ENCODE measurements around the gene KIRREL3. TPM values are rescaled to one million over a fixed set of nuclear protein-coding genes. Genes with fewer than 3 reads are reported as not detected.

KIRREL3 gene
- total and polyA plus RNA-seq, 8 donors: 0.06 to 1.1 (median 0.26) TPM; not detected in 2

DNA sequence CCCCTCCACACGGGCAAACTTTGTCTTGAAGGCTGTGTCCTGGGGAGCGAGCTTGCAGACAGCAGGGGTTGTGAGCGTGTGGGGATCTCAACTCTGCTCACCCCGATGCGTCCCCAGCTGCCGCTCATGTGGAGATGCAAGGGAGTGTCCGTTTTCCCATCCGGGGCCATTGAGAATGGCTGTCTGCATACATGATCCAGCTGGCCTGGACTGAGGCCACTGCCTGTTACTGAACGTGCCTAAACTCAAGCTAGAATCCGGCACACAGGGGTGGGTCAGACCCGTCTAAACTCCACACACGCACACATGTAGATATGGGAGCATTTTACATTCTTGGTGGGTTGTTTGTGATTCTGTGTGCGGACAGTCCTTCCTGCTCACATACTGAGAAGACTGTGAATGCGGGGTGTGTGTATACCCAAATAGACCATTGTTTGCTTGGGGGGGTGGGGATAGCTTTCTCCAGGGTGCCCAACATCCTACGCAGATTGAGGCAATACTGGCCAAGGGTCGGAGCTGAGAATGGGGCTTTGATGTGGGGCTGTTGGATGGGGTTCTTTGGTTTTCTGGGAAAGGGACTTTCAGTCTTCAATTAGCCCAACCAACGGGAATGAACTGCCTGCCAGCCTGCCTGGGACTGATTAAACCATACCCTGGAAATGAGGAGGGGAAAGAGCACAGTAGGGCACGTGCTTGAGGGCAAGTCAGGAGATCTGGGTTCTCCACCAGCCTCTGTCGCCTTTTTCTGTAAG is 584.7 kb downstream of the KIRREL3 start:
- no peak for FAIRE-seq

DNA sequence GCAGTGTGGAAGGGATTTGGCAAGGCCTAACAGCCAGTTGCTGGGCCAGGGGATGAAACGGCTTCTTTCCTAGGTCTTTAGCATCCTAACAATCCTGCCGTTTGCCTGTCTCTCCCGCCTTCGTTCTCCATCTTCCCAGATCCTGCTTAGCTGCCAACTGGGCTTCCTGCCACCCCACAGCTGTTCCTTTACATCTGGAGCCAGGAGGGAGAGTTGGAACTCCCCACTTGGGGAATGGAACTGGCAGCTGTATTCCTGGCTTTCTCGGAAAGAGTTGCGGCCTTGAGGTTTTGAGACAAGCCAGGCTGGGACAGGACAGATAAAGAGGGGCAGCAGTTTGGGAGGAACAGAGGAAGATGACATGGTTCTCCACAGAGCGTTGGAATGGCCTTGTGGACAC is 585.4 kb downstream of the KIRREL3 start:
- H3K36me3 ChIP-seq: no peaks in the 10 kb centered on the region
- H3K4me1 ChIP-seq: peaks cover 0 to 16% (median 12%) of the 10 kb centered on the region in 3 donors
- WGBS, 2 donors: 48 to 55% methylated on average over 7 of the region's 7 CpGs
- no peaks in the 10 kb centered on the region for H3K27me3 ChIP-seq
- intact Hi-C loops (cut with DNase I): no loop called here
- ATAC-seq (peak in 3 of 4 donors; percentile 5 to 27 (median 5)), DNase-seq (peak in 3 of 6 donors; percentile 27 to 66 (median 63)), FAIRE-seq (no peak)
- no peaks in the 10 kb centered on the region for H3K9me3 ChIP-seq
- H3K4me3 ChIP-seq: no peak overlapping the region
- TF ChIP-seq, protein P1, sequence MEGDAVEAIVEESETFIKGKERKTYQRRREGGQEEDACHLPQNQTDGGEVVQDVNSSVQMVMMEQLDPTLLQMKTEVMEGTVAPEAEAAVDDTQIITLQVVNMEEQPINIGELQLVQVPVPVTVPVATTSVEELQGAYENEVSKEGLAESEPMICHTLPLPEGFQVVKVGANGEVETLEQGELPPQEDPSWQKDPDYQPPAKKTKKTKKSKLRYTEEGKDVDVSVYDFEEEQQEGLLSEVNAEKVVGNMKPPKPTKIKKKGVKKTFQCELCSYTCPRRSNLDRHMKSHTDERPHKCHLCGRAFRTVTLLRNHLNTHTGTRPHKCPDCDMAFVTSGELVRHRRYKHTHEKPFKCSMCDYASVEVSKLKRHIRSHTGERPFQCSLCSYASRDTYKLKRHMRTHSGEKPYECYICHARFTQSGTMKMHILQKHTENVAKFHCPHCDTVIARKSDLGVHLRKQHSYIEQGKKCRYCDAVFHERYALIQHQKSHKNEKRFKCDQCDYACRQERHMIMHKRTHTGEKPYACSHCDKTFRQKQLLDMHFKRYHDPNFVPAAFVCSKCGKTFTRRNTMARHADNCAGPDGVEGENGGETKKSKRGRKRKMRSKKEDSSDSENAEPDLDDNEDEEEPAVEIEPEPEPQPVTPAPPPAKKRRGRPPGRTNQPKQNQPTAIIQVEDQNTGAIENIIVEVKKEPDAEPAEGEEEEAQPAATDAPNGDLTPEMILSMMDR (IDR thresholded peaks at IDR 0.05): no peak
- H3K27ac ChIP-seq: no peak overlapping the region

More for the DNA sequence above, 584.7 kb downstream of the KIRREL3 start:
- WGBS, 2 donors: 86 to 87% methylated on average over 19 of the region's 19 CpGs
- DNase-seq (peak in 2 of 6 donors; percentile 28 to 37), ATAC-seq (peak in 3 of 4 donors; percentile 3 to 25 (median 8))
- intact Hi-C loops (cut with DNase I): no loop called here
- Histone ChIP-seq H3K27me3 (no peaks in the 10 kb centered on the region), H3K9me3 (no peaks in the 10 kb centered on the region), H3K4me1 (peaks cover 0 to 16% (median 12%) of the 10 kb centered on the region in 3 donors), H3K36me3 (no peaks in the 10 kb centered on the region), H3K4me3 (peak overlapping the region in 1 of 4 donors; percentile 56), H3K27ac (peak overlapping the region; percentile 17 to 53 (median 34))
- TF ChIP-seq, protein P1 (IDR thresholded peaks at IDR 0.05): no peak

DNA sequence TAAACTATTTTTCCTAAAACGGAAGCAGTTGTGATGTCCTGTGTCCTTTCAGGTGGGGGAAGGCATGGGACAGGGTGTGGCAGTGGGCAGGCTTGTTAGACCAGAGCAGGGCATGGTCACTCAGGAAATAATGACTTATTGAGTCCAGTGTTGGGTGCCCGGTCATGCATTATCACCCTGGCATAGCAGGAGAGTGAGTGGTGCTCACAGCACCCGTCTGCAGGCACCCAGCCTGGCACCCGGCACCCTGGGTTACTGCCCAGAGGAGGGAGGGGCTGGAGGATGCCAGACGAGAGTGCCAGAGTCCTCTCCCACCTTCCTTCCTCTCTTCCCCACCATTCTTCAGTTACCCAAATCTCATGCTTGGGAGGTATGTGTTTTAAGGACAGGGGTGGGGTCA is 586.0 kb downstream of the KIRREL3 start:
- Histone ChIP-seq H3K9me3 (no peaks in the 10 kb centered on the region), H3K27ac (no peak overlapping the region), H3K27me3 (no peaks in the 10 kb centered on the region), H3K36me3 (no peaks in the 10 kb centered on the region), H3K4me3 (no peak overlapping the region), H3K4me1 (peaks cover 0 to 16% (median 12%) of the 10 kb centered on the region in 3 donors)
- WGBS, 2 donors: 75% methylated on average over 5 of the region's 5 CpGs
- FAIRE-seq (no peak), DNase-seq (no peak), ATAC-seq (no peak)
- intact Hi-C loops (cut with DNase I): no loop called here
- TF ChIP-seq, protein P1 (IDR thresholded peaks at IDR 0.05): no peak

DNA sequence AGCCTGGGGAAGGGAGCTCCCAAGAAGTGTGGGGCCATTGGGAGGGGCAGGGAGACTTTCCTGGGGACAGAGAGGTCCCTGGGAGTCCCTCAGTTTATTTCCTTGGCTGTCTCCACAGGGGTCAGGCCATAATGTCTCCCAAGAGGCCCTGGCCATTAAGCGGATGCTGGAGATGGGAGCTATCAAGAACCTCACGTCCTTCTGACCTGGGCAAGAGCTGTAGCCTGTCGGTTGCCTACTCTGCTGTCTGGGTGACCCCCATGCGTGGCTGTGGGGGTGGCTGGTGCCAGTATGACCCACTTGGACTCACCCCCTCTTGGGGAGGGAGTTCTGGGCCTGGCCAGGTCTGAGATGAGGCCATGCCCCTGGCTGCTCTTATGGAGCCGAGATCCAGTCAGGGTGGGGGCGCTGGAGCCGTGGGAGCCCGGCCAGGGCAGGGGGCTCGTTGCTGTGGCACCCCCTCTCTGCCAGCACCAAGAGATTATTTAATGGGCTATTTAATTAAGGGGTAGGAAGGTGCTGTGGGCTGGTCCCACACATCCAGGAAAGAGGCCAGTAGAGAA is 586.6 kb downstream of the KIRREL3 start:
- ATAC-seq: no peak
- Histone ChIP-seq H3K36me3 (no peaks in the 10 kb centered on the region), H3K4me3 (no peak overlapping the region), H3K27ac (no peak overlapping the region), H3K9me3 (no peaks in the 10 kb centered on the region), H3K4me1 (peaks cover 0 to 16% (median 12%) of the 10 kb centered on the region in 3 donors), H3K27me3 (no peaks in the 10 kb centered on the region)
- 82 to 83% methylated on average over 9 of the region's 9 CpGs for WGBS, 2 donors
- FAIRE-seq: no peak
- intact Hi-C loops (cut with DNase I): no loop called here
- TF ChIP-seq, protein P1 (IDR thresholded peaks at IDR 0.05): no peak
- DNase-seq: no peak

DNA sequence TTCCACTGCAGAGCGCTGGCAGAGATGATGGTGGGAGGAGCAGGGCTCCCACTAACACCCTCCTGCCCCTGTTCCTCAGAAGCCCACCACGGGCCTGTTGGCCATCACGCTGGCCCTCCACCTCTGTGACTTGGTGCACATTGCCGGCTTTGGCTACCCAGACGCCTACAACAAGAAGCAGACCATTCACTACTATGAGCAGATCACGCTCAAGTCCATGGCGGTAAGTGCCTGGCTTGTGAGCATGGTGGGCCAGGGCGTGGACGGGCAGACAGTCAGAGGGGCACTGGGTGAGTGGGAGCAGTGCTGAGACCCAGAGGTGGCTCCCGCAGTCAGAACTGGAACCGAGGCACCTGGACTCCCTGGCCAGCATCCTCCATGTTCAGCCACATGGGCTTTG is 587.1 kb downstream of the KIRREL3 start:
- no peak overlapping the region for H3K27ac ChIP-seq
- intact Hi-C loops (cut with DNase I): no loop called here

More for the DNA sequence above, 587.1 kb downstream of the KIRREL3 start:
- WGBS, 2 donors: 89 to 92% methylated on average over 11 of the region's 11 CpGs
- DNase-seq (no peak), FAIRE-seq (no peak), ATAC-seq (no peak)
- Histone ChIP-seq H3K4me3 (no peak overlapping the region), H3K9me3 (no peaks in the 10 kb centered on the region), H3K4me1 (peaks cover 0 to 16% (median 12%) of the 10 kb centered on the region in 3 donors), H3K27me3 (no peaks in the 10 kb centered on the region), H3K36me3 (no peaks in the 10 kb centered on the region)
- TF ChIP-seq, protein P1 (IDR thresholded peaks at IDR 0.05): no peak

Data from pancreas (tissue), 10 donors.